ENCODE results near the gene TRPM2.

Gene TRPM2

GRCh38 chr21:44365251-44365966, 12.0 kb downstream of the TRPM2 start:
- TF ChIP-seq, protein P1, sequence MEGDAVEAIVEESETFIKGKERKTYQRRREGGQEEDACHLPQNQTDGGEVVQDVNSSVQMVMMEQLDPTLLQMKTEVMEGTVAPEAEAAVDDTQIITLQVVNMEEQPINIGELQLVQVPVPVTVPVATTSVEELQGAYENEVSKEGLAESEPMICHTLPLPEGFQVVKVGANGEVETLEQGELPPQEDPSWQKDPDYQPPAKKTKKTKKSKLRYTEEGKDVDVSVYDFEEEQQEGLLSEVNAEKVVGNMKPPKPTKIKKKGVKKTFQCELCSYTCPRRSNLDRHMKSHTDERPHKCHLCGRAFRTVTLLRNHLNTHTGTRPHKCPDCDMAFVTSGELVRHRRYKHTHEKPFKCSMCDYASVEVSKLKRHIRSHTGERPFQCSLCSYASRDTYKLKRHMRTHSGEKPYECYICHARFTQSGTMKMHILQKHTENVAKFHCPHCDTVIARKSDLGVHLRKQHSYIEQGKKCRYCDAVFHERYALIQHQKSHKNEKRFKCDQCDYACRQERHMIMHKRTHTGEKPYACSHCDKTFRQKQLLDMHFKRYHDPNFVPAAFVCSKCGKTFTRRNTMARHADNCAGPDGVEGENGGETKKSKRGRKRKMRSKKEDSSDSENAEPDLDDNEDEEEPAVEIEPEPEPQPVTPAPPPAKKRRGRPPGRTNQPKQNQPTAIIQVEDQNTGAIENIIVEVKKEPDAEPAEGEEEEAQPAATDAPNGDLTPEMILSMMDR (IDR thresholded peaks at IDR 0.05; ENCODE audit: low read depth, low read length), result no peak
- Histone ChIP-seq H3K27me3 (ENCODE audit: insufficient read depth, low read depth, severe bottlenecking) (peaks cover 5% of the 10 kb centered on the region), H3K36me3 (no peaks in the 10 kb centered on the region), H3K27ac (no peak overlapping the region), H3K4me3 (ENCODE audit: low read depth, low read length) (no peak overlapping the region), H3K9me3 (ENCODE audit: severe bottlenecking) (peaks cover 2% of the 10 kb centered on the region)
- DNase-seq, result no peak

DNA sequence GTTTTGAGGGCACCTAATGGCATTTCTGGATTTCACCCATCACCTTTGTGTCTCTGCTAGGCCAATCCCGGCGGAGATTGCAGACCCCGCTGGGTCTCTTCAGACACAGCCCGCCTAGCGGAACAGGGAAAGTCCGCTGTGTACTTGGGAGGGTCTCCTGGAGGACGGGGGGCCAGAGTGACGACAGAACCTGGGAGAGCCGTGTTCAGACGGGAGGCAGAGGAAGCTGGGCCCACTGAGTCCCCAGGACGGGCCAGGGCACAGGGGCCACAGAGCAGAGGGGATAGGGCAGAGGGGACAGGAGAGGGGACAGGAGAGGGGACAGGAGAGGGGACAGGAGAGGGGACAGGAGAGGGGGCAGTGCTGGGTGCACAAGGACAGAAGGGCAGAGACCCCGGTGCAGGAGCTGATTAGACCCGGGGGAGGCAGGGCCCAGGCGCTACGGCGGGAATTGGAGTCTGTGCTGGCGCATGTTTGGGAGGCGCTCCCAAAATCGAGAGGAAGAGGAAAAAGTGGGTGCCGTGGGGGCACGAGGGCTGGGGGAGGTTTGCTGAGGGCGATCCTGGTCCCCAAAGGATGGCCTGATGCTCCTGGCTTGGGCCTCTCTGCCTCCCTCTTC, 12.7 kb downstream of the TRPM2 start:
- no peak overlapping the region for H3K4me3 ChIP-seq (ENCODE audit: low read depth, low read length)
- TF ChIP-seq, protein P1 (IDR thresholded peaks at IDR 0.05; ENCODE audit: low read depth, low read length), result no peak
- peaks cover 2% of the 10 kb centered on the region for H3K9me3 ChIP-seq (ENCODE audit: severe bottlenecking)
- no peaks in the 10 kb centered on the region for H3K36me3 ChIP-seq
- peaks cover 8% of the 10 kb centered on the region for H3K27me3 ChIP-seq (ENCODE audit: insufficient read depth, low read depth, severe bottlenecking)
- DNase-seq, result no peak
- no peak overlapping the region for H3K27ac ChIP-seq

GRCh38 chr21:44366586-44367211, 13.3 kb downstream of the TRPM2 start:
- Histone ChIP-seq H3K36me3 (no peaks in the 10 kb centered on the region), H3K4me3 (ENCODE audit: low read depth, low read length) (no peak overlapping the region), H3K9me3 (ENCODE audit: severe bottlenecking) (peaks cover 2% of the 10 kb centered on the region), H3K27ac (no peak overlapping the region), H3K27me3 (ENCODE audit: insufficient read depth, low read depth, severe bottlenecking) (peaks cover 8% of the 10 kb centered on the region)
- DNase-seq, result no peak
- TF ChIP-seq, protein P1 (IDR thresholded peaks at IDR 0.05; ENCODE audit: low read depth, low read length), result no peak

- H3K27ac ChIP-seq, result no peak overlapping the region
- H3K36me3 ChIP-seq, result no peaks in the 10 kb centered on the region
- DNase-seq, result peak; percentile 56
- no peaks in the 10 kb centered on the region for H3K9me3 ChIP-seq (ENCODE audit: severe bottlenecking)
- peaks cover 8% of the 10 kb centered on the region for H3K27me3 ChIP-seq (ENCODE audit: insufficient read depth, low read depth, severe bottlenecking)
- TF ChIP-seq, protein P1 (IDR thresholded peaks at IDR 0.05; ENCODE audit: low read depth, low read length), result peak; percentile 60
- H3K4me3 ChIP-seq (ENCODE audit: low read depth, low read length), result peak overlapping the region; percentile 27
These were observed 15.5 kb downstream of the TRPM2 start for GRCh38 chr21:44368711-44369446.

GRCh38 chr21:44370027-44370735, 16.8 kb downstream of the TRPM2 start:
- TF ChIP-seq, protein P1 (IDR thresholded peaks at IDR 0.05; ENCODE audit: low read depth, low read length), result no peak
- H3K4me3 ChIP-seq (ENCODE audit: low read depth, low read length), result peak overlapping the region; percentile 55
- H3K27ac ChIP-seq, result no peak overlapping the region
- no peaks in the 10 kb centered on the region for H3K9me3 ChIP-seq (ENCODE audit: severe bottlenecking)
- DNase-seq, result peak; percentile 73
- peaks cover 8% of the 10 kb centered on the region for H3K27me3 ChIP-seq (ENCODE audit: insufficient read depth, low read depth, severe bottlenecking)
- no peaks in the 10 kb centered on the region for H3K36me3 ChIP-seq
